GM15510 (cell line): ENCODE measurements around the gene NOL11.

Source experiments
- POLR2A ChIP-seq: IDR thresholded peaks from 3 replicates; pipeline ENCODE4 v1.6.1; 2011; ENCODE audit warnings: borderline replicate concordance; ENCODE audit not compliant: insufficient read length; ENCODE audit errors: extremely low read depth

NOL11 gene

GRCh38 chr17:67784364-67785121 lies 66.8 kb downstream of the NOL11 start:
- no peak for TF ChIP-seq POLR2A

- TF ChIP-seq POLR2A: no peak
These were observed 67.4 kb downstream of the NOL11 start for GRCh38 chr17:67785122-67785477.

GRCh38 chr17:67785504-67785903 lies 67.8 kb downstream of the NOL11 start:
- no peak for TF ChIP-seq POLR2A
